ENCODE data around the gene CLEC2L. TPM values are rescaled to one million over a fixed set of nuclear protein-coding genes. Genes with fewer than 3 reads are reported as not detected.

CLEC2L gene
- 0.06 to 0.33 TPM (median 0.15 TPM) in 4 of 5 replicates, not detected in the other for total RNA-seq (2022; extraction: Qiagen RNA extraction)

GRCh38 chr7:139523199-139523941 is at the start of gene CLEC2L:
Gene CLEC2L, plus strand, starts transcription at chr7:139523685. Its CDS starts 243 bp downstream, at chr7:139523928.

Other genes starting within 250 kb of the CLEC2L start
- gene FMC1, start 182.3 kb upstream of the CLEC2L start, total RNA-seq (2022; extraction: Qiagen RNA extraction) = 15.7 to 22.0 TPM (median 21.4 TPM) in 5 replicates
- 27.8 to 44.6 TPM (median 42.3 TPM) in 5 replicates for gene LUC7L2, start 163.8 kb upstream of the CLEC2L start, total RNA-seq (2022; extraction: Qiagen RNA extraction)
- gene KLRG2, start 40.0 kb upstream of the CLEC2L start, total RNA-seq (2022; extraction: Qiagen RNA extraction) = 0.51 to 0.91 TPM (median 0.62 TPM) in 5 replicates

Data from A549 treated with dexamethasone at 1 μM for 4 hours (cell line).